Stimulated activated naive CD8-positive, alpha-beta T cell treated with anti-CD3 and anti-CD28 coated beads, Interleukin-15, amount 100 ng/mL, for 72 hours (primary cell): ENCODE measurements around the gene ZFP69.

Source experiments
- ATAC-seq: fragments of 150-1000 bp; cut with Tn5 transposase; 2 replicates; pipeline ENCODE4 v1.10.0; 2021; ENCODE audit warnings: mild to moderate bottlenecking, moderate library complexity
- DNase-seq, 2 donors: peaks; one replicate each; pipeline ENCODE4 v3.0.0; 2021 to 2022
- H3K27ac Mint-ChIP-seq, 2 donors: one replicate each; pipeline ENCODE4 v1.8.0; 2022; ENCODE audit warnings: mild to moderate bottlenecking in 2 of 2, mixed read lengths in 2 of 2, moderate library complexity in 2 of 2
- H3K27me3 Mint-ChIP-seq: one replicate; pipeline ENCODE4 v1.8.0; 2022; ENCODE audit warnings: mixed read lengths
- H3K4me1 Mint-ChIP-seq: one replicate; pipeline ENCODE4 v1.8.0; 2022; ENCODE audit warnings: mild to moderate bottlenecking, mixed read lengths
- H3K4me3 Mint-ChIP-seq, 2 donors: one replicate each; pipeline ENCODE4 v1.8.0; 2022; ENCODE audit warnings: mild to moderate bottlenecking in 2 of 2, mixed read lengths in 2 of 2, moderate library complexity in 1 of 2
- H3K9me3 Mint-ChIP-seq, 2 donors: one replicate each; pipeline ENCODE4 v1.8.0; 2022; ENCODE audit warnings: mixed read lengths in 2 of 2

ZFP69 gene

GRCh38 chr1:40476924-40477677 is at the start of gene ZFP69:
Gene ZFP69 (plus strand): TSS chr1:40477290. CDS start chr1:40479362, 2,072 bp downstream.
- peak within 1 kb of the TSS; percentile 85 to 88 for H3K4me3 Mint-ChIP-seq
- peaks cover 23% of the 10 kb centered on the region for H3K4me1 Mint-ChIP-seq
- H3K9me3 Mint-ChIP-seq: peaks cover 22% of the 10 kb centered on the region in 2 donors
- peak within 1 kb of the TSS; percentile 70 to 84 for H3K27ac Mint-ChIP-seq
- peak; percentile 95 for ATAC-seq
- peak; percentile 75 to 79 for DNase-seq
- H3K27me3 Mint-ChIP-seq: no peaks in the 10 kb centered on the region

GRCh38 chr1:40431385-40431784 is 45.7 kb upstream of the ZFP69 start:
- DNase-seq (no peak), ATAC-seq (no peak)
- Mint-ChIP-seq H3K27me3 (no peaks in the 10 kb centered on the region), H3K4me3 (no peak overlapping the region), H3K27ac (no peak overlapping the region), H3K9me3 (no peaks in the 10 kb centered on the region), H3K4me1 (no peaks in the 10 kb centered on the region)

GRCh38 chr1:40432644-40433390 is 44.3 kb upstream of the ZFP69 start:
- Mint-ChIP-seq H3K4me3 (no peak overlapping the region), H3K9me3 (no peaks in the 10 kb centered on the region), H3K27me3 (no peaks in the 10 kb centered on the region), H3K27ac (no peak overlapping the region), H3K4me1 (no peaks in the 10 kb centered on the region)
- DNase-seq (no peak), ATAC-seq (no peak)

- H3K27me3 Mint-ChIP-seq: no peaks in the 10 kb centered on the region
- no peak overlapping the region for H3K4me3 Mint-ChIP-seq
- no peaks in the 10 kb centered on the region for H3K9me3 Mint-ChIP-seq
- no peak for DNase-seq
- no peak overlapping the region for H3K27ac Mint-ChIP-seq
- no peaks in the 10 kb centered on the region for H3K4me1 Mint-ChIP-seq
- no peak for ATAC-seq
These were observed 41.6 kb upstream of the ZFP69 start for GRCh38 chr1:40435471-40435870.

- Mint-ChIP-seq H3K4me1 (no peaks in the 10 kb centered on the region), H3K4me3 (no peak overlapping the region), H3K27ac (no peak overlapping the region), H3K27me3 (no peaks in the 10 kb centered on the region), H3K9me3 (no peaks in the 10 kb centered on the region)
- ATAC-seq (no peak), DNase-seq (no peak)
These were observed 41.2 kb upstream of the ZFP69 start for GRCh38 chr1:40435876-40436275.

- Mint-ChIP-seq H3K27me3 (no peaks in the 10 kb centered on the region), H3K27ac (no peak overlapping the region), H3K4me1 (no peaks in the 10 kb centered on the region), H3K9me3 (no peaks in the 10 kb centered on the region), H3K4me3 (no peak overlapping the region)
- ATAC-seq: peak; percentile 58
- no peak for DNase-seq
These were observed 38.6 kb upstream of the ZFP69 start for GRCh38 chr1:40438391-40439015.

GRCh38 chr1:40439247-40439646 is 37.8 kb upstream of the ZFP69 start:
- DNase-seq: no peak
- H3K9me3 Mint-ChIP-seq: no peaks in the 10 kb centered on the region
- H3K27ac Mint-ChIP-seq: no peak overlapping the region
- H3K4me1 Mint-ChIP-seq: no peaks in the 10 kb centered on the region
- H3K27me3 Mint-ChIP-seq: no peaks in the 10 kb centered on the region
- ATAC-seq: no peak
- no peak overlapping the region for H3K4me3 Mint-ChIP-seq

- H3K27ac Mint-ChIP-seq: peak within 1 kb of the TSS; percentile 97 to 98
- peak; percentile 81 for ATAC-seq
- H3K4me1 Mint-ChIP-seq: peaks cover 53% of the 10 kb centered on the region
- H3K27me3 Mint-ChIP-seq: no peaks in the 10 kb centered on the region
- DNase-seq: peak; percentile 96
- peak within 1 kb of the TSS; percentile 82 to 84 for H3K4me3 Mint-ChIP-seq
- peaks cover 36 to 45% of the 10 kb centered on the region in 2 donors for H3K9me3 Mint-ChIP-seq
These were observed 27.2 kb upstream of the ZFP69 start, which contains the start of gene ZFP69B for GRCh38 chr1:40449684-40450494. Gene ZFP69B (plus strand): TSS chr1:40450476. CDS start chr1:40450962, 486 bp downstream.

GRCh38 chr1:40450495-40451237 is 26.4 kb upstream of the ZFP69 start:
- Mint-ChIP-seq H3K27me3 (no peaks in the 10 kb centered on the region), H3K4me1 (peaks cover 56% of the 10 kb centered on the region), H3K9me3 (peaks cover 36 to 43% of the 10 kb centered on the region in 2 donors), H3K27ac (peak overlapping the region; percentile 97 to 98), H3K4me3 (peak overlapping the region; percentile 82 to 84)
- ATAC-seq (peak; percentile 82), DNase-seq (peak; percentile 91 to 95)

- no peak for ATAC-seq
- DNase-seq: no peak
- Mint-ChIP-seq H3K9me3 (peaks cover 37 to 42% of the 10 kb centered on the region in 2 donors), H3K4me1 (peaks cover 56% of the 10 kb centered on the region), H3K27me3 (no peaks in the 10 kb centered on the region), H3K4me3 (peak overlapping the region; percentile 82 to 84), H3K27ac (peak overlapping the region; percentile 97 to 98)
These were observed 25.9 kb upstream of the ZFP69 start for GRCh38 chr1:40451238-40451585.

- peaks cover 44% of the 10 kb centered on the region for H3K4me1 Mint-ChIP-seq
- DNase-seq: no peak
- H3K4me3 Mint-ChIP-seq: no peak overlapping the region
- H3K27ac Mint-ChIP-seq: no peak overlapping the region
- no peaks in the 10 kb centered on the region for H3K27me3 Mint-ChIP-seq
- H3K9me3 Mint-ChIP-seq: peaks cover 70 to 77% of the 10 kb centered on the region in 2 donors
- no peak for ATAC-seq
These were observed 22.2 kb upstream of the ZFP69 start for GRCh38 chr1:40454873-40455272.

GRCh38 chr1:40462956-40463590 is 14.0 kb upstream of the ZFP69 start:
- peaks cover 58 to 69% of the 10 kb centered on the region in 2 donors for H3K9me3 Mint-ChIP-seq
- H3K4me1 Mint-ChIP-seq: no peaks in the 10 kb centered on the region

GRCh38 chr1:40469327-40469726 is 7.8 kb upstream of the ZFP69 start:
- peaks cover 62 to 67% of the 10 kb centered on the region in 2 donors for H3K9me3 Mint-ChIP-seq
- no peak for DNase-seq
- no peak overlapping the region for H3K4me3 Mint-ChIP-seq
- H3K27ac Mint-ChIP-seq: no peak overlapping the region
- ATAC-seq: no peak
- no peaks in the 10 kb centered on the region for H3K27me3 Mint-ChIP-seq
- H3K4me1 Mint-ChIP-seq: no peaks in the 10 kb centered on the region

More at GRCh38 chr1:40462956-40463590, 14.0 kb upstream of the ZFP69 start:
- ATAC-seq: no peak
- Mint-ChIP-seq H3K27ac (no peak overlapping the region), H3K27me3 (no peaks in the 10 kb centered on the region), H3K4me3 (no peak overlapping the region)
- DNase-seq: no peak

- ATAC-seq (no peak), DNase-seq (no peak)
- Mint-ChIP-seq H3K9me3 (peaks cover 28 to 29% of the 10 kb centered on the region in 2 donors), H3K27me3 (no peaks in the 10 kb centered on the region), H3K4me3 (no peak overlapping the region), H3K27ac (no peak overlapping the region), H3K4me1 (peaks cover 23% of the 10 kb centered on the region)
These were observed 1.8 kb upstream of the ZFP69 start for GRCh38 chr1:40475268-40475667.
